Femur (tissue), 1 donor: ENCODE data around the gene PDE2A.

Experiments used
- DNase-seq: peaks from one replicate; pipeline ENCODE4 v3.0.0-alpha.2; 2017

Gene PDE2A

GRCh38 chr11:72704028-72704782 lies 30.0 kb upstream of the PDE2A start:
- DNase-seq, result no peak

- peak; percentile 91 for DNase-seq
These were observed 29.2 kb upstream of the PDE2A start for GRCh38 chr11:72703267-72704008.

- no peak for DNase-seq
These were observed 28.5 kb upstream of the PDE2A start for GRCh38 chr11:72702577-72703241.

- no peak for DNase-seq
These were observed 27.9 kb upstream of the PDE2A start for GRCh38 chr11:72702096-72702495.

- DNase-seq, result no peak
These were observed 27.2 kb upstream of the PDE2A start for GRCh38 chr11:72701466-72701865.

- DNase-seq, result no peak
These were observed 25.9 kb upstream of the PDE2A start for GRCh38 chr11:72700146-72700545.

GRCh38 chr11:72697814-72698213 lies 23.6 kb upstream of the PDE2A start:
- DNase-seq, result no peak

GRCh38 chr11:72696866-72697700 lies 22.9 kb upstream of the PDE2A start:
- DNase-seq, result no peak

- no peak for DNase-seq
These were observed 21.1 kb upstream of the PDE2A start for GRCh38 chr11:72695354-72695753.

- DNase-seq, result no peak
These were observed 19.2 kb upstream of the PDE2A start for GRCh38 chr11:72693271-72693968.

- DNase-seq, result no peak
These were observed 18.4 kb upstream of the PDE2A start for GRCh38 chr11:72692498-72693237.

GRCh38 chr11:72690166-72690565 lies 15.9 kb upstream of the PDE2A start:
- no peak for DNase-seq

- no peak for DNase-seq
These were observed 14.7 kb upstream of the PDE2A start for GRCh38 chr11:72688929-72689328.

- DNase-seq, result no peak
These were observed 14.3 kb upstream of the PDE2A start for GRCh38 chr11:72688486-72688885.

GRCh38 chr11:72687326-72687725 lies 13.1 kb upstream of the PDE2A start:
- DNase-seq, result no peak

GRCh38 chr11:72686639-72687220 lies 12.5 kb upstream of the PDE2A start:
- no peak for DNase-seq

- peak; percentile 66 for DNase-seq
These were observed 11.6 kb upstream of the PDE2A start for GRCh38 chr11:72685560-72686480.

GRCh38 chr11:72684236-72684912 lies 10.2 kb upstream of the PDE2A start:
- peak; percentile 69 for DNase-seq

- peak; percentile 72 for DNase-seq
These were observed 9.6 kb upstream of the PDE2A start for GRCh38 chr11:72683782-72684200.
